Muscle layer of colon (tissue), 2 donors: Measurements from ENCODE around the gene DPP6.

Experiments used
- H3K27ac ChIP-seq: one replicate; pipeline ENCODE4 v1.7.0; 2013; ENCODE audit warnings: low read depth, mild to moderate bottlenecking, low read length, moderate library complexity
- H3K27me3 ChIP-seq, 2 donors: one replicate each; pipeline ENCODE4 v1.7.0; 2013; ENCODE audit warnings: low read length in 2 of 2, mild to moderate bottlenecking in 2 of 2; ENCODE audit not compliant: insufficient read depth in 2 of 2, control insufficient read depth in 1 of 2
- H3K36me3 ChIP-seq: one replicate; pipeline ENCODE4 v1.7.0; 2013; ENCODE audit warnings: mild to moderate bottlenecking, low read length; ENCODE audit not compliant: insufficient read depth
- H3K4me1 ChIP-seq: one replicate; pipeline ENCODE4 v1.7.0; 2013; ENCODE audit warnings: mild to moderate bottlenecking, low read length; ENCODE audit not compliant: insufficient read depth
- H3K4me3 ChIP-seq, 2 donors: one replicate each; pipeline ENCODE4 v1.7.0; 2013; ENCODE audit warnings: low read length in 2 of 2, low read depth in 1 of 2, mild to moderate bottlenecking in 1 of 2, moderate library complexity in 1 of 2
- H3K9ac ChIP-seq: one replicate; pipeline ENCODE4 v1.7.0; 2013; ENCODE audit warnings: low read length
- H3K9me3 ChIP-seq: one replicate; pipeline ENCODE4 v1.7.0; 2013; ENCODE audit warnings: mild to moderate bottlenecking, low read length
- donor health status: abdominal sarcoma.
- donor health status: Adenocarcinoma of cecum.

The DPP6 gene

GRCh38 chr7:154330318-154330717 is 278.1 kb downstream of the DPP6 start:
- no peak overlapping the region for H3K27ac ChIP-seq
- no peak overlapping the region for H3K4me3 ChIP-seq
- no peaks in the 10 kb centered on the region for H3K27me3 ChIP-seq
- H3K9me3 ChIP-seq = no peaks in the 10 kb centered on the region
- no peaks in the 10 kb centered on the region for H3K4me1 ChIP-seq
- no peaks in the 10 kb centered on the region for H3K36me3 ChIP-seq
- no peak overlapping the region for H3K9ac ChIP-seq

- Histone ChIP-seq H3K4me3 (no peak overlapping the region), H3K27me3 (no peaks in the 10 kb centered on the region), H3K36me3 (no peaks in the 10 kb centered on the region), H3K9ac (no peak overlapping the region), H3K27ac (no peak overlapping the region), H3K9me3 (no peaks in the 10 kb centered on the region), H3K4me1 (no peaks in the 10 kb centered on the region)
Measured at GRCh38 chr7:154332811-154333580, 280.8 kb downstream of the DPP6 start.

- H3K4me3 ChIP-seq = no peak overlapping the region
- no peak overlapping the region for H3K9ac ChIP-seq
- H3K36me3 ChIP-seq = no peaks in the 10 kb centered on the region
- H3K27ac ChIP-seq = no peak overlapping the region
- H3K9me3 ChIP-seq = no peaks in the 10 kb centered on the region
- H3K27me3 ChIP-seq = no peaks in the 10 kb centered on the region
- H3K4me1 ChIP-seq = no peaks in the 10 kb centered on the region
Measured at GRCh38 chr7:154336295-154336694, 284.1 kb downstream of the DPP6 start.

- H3K4me3 ChIP-seq = no peak overlapping the region
- no peaks in the 10 kb centered on the region for H3K27me3 ChIP-seq
- no peak overlapping the region for H3K9ac ChIP-seq
- H3K36me3 ChIP-seq = no peaks in the 10 kb centered on the region
- H3K27ac ChIP-seq = no peak overlapping the region
- no peaks in the 10 kb centered on the region for H3K9me3 ChIP-seq
- no peaks in the 10 kb centered on the region for H3K4me1 ChIP-seq
Measured at GRCh38 chr7:154338701-154339506, 286.7 kb downstream of the DPP6 start.

- no peaks in the 10 kb centered on the region for H3K27me3 ChIP-seq
- no peak overlapping the region for H3K4me3 ChIP-seq
- H3K36me3 ChIP-seq = no peaks in the 10 kb centered on the region
Measured at GRCh38 chr7:154342971-154343633, 290.9 kb downstream of the DPP6 start.

GRCh38 chr7:154343778-154344412 is 291.7 kb downstream of the DPP6 start:
- Histone ChIP-seq H3K9me3 (no peaks in the 10 kb centered on the region), H3K9ac (no peak overlapping the region), H3K27ac (no peak overlapping the region), H3K4me1 (no peaks in the 10 kb centered on the region), H3K27me3 (no peaks in the 10 kb centered on the region), H3K4me3 (no peak overlapping the region), H3K36me3 (no peaks in the 10 kb centered on the region)

More at GRCh38 chr7:154342971-154343633, 290.9 kb downstream of the DPP6 start:
- Histone ChIP-seq H3K4me1 (no peaks in the 10 kb centered on the region), H3K9me3 (no peaks in the 10 kb centered on the region), H3K9ac (no peak overlapping the region), H3K27ac (no peak overlapping the region)

- Histone ChIP-seq H3K9me3 (no peaks in the 10 kb centered on the region), H3K9ac (no peak overlapping the region), H3K27ac (no peak overlapping the region), H3K27me3 (no peaks in the 10 kb centered on the region), H3K4me3 (no peak overlapping the region), H3K36me3 (no peaks in the 10 kb centered on the region), H3K4me1 (no peaks in the 10 kb centered on the region)
Measured at GRCh38 chr7:154345093-154345492, 292.9 kb downstream of the DPP6 start.

- Histone ChIP-seq H3K9ac (no peak overlapping the region), H3K36me3 (no peaks in the 10 kb centered on the region), H3K27me3 (no peaks in the 10 kb centered on the region), H3K27ac (no peak overlapping the region), H3K4me1 (no peaks in the 10 kb centered on the region), H3K4me3 (no peak overlapping the region), H3K9me3 (no peaks in the 10 kb centered on the region)
Measured at GRCh38 chr7:154347700-154348266, 295.6 kb downstream of the DPP6 start.

GRCh38 chr7:154350892-154351291 is 298.7 kb downstream of the DPP6 start:
- H3K36me3 ChIP-seq = no peaks in the 10 kb centered on the region
- H3K27me3 ChIP-seq = no peaks in the 10 kb centered on the region
- no peaks in the 10 kb centered on the region for H3K4me1 ChIP-seq
- no peak overlapping the region for H3K27ac ChIP-seq
- H3K9ac ChIP-seq = no peak overlapping the region
- H3K4me3 ChIP-seq = no peak overlapping the region
- no peaks in the 10 kb centered on the region for H3K9me3 ChIP-seq

- H3K9ac ChIP-seq = no peak overlapping the region
- H3K36me3 ChIP-seq = no peaks in the 10 kb centered on the region
- no peak overlapping the region for H3K4me3 ChIP-seq
- no peaks in the 10 kb centered on the region for H3K9me3 ChIP-seq
- no peaks in the 10 kb centered on the region for H3K4me1 ChIP-seq
- no peaks in the 10 kb centered on the region for H3K27me3 ChIP-seq
- H3K27ac ChIP-seq = no peak overlapping the region
Measured at GRCh38 chr7:154353355-154353767, 301.2 kb downstream of the DPP6 start.

- Histone ChIP-seq H3K4me3 (no peak overlapping the region), H3K9me3 (no peaks in the 10 kb centered on the region), H3K27me3 (no peaks in the 10 kb centered on the region), H3K27ac (no peak overlapping the region), H3K9ac (no peak overlapping the region), H3K4me1 (no peaks in the 10 kb centered on the region), H3K36me3 (no peaks in the 10 kb centered on the region)
Measured at GRCh38 chr7:154364170-154364569, 312.0 kb downstream of the DPP6 start.
